ENCODE data around the gene RAB6B.

DNA sequence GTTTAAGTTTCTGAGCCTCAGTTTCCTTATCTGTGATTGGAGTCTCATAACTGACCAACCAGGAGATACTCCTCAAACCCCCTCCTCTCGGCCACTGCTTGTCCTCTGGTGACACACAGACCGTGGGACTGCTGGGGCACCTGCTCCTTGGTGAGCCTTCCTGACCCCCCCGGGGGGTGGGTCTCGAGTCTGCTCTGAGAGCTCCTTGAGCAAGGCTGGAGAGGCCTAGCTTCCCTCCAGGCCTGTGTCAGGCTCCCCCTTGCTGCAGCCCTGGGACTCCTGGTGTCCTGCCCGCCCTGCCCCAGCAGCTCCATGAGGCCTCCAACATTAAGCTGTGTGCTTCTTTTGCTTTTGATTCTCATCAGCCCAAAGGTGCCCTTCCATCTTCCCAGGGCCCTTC lies 62.4 kb downstream of the RAB6B start:
- TF ChIP-seq, protein P1, sequence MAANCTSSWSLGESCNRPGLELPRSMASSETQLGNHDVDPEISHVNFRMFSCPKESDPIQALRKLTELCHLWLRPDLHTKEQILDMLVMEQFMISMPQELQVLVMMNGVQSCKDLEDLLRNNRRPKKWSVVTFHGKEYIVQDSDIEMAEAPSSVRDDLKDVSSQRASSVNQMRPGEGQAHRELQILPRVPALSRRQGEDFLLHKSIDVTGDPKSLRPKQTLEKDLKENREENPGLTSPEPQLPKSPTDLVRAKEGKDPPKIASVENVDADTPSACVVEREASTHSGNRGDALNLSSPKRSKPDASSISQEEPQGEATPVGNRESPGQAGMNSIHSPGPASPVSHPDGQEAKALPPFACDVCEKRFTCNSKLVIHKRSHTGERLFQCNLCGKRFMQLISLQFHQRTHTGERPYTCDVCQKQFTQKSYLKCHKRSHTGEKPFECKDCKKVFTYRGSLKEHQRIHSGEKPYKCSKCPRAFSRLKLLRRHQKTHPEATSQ (tag by site-specific recombination; IDR thresholded peaks at IDR 0.05): no peak
- no peak for TF ChIP-seq ZNF169 (tag by site-specific recombination; IDR thresholded peaks at IDR 0.05)
- TF ChIP-seq, protein P2, sequence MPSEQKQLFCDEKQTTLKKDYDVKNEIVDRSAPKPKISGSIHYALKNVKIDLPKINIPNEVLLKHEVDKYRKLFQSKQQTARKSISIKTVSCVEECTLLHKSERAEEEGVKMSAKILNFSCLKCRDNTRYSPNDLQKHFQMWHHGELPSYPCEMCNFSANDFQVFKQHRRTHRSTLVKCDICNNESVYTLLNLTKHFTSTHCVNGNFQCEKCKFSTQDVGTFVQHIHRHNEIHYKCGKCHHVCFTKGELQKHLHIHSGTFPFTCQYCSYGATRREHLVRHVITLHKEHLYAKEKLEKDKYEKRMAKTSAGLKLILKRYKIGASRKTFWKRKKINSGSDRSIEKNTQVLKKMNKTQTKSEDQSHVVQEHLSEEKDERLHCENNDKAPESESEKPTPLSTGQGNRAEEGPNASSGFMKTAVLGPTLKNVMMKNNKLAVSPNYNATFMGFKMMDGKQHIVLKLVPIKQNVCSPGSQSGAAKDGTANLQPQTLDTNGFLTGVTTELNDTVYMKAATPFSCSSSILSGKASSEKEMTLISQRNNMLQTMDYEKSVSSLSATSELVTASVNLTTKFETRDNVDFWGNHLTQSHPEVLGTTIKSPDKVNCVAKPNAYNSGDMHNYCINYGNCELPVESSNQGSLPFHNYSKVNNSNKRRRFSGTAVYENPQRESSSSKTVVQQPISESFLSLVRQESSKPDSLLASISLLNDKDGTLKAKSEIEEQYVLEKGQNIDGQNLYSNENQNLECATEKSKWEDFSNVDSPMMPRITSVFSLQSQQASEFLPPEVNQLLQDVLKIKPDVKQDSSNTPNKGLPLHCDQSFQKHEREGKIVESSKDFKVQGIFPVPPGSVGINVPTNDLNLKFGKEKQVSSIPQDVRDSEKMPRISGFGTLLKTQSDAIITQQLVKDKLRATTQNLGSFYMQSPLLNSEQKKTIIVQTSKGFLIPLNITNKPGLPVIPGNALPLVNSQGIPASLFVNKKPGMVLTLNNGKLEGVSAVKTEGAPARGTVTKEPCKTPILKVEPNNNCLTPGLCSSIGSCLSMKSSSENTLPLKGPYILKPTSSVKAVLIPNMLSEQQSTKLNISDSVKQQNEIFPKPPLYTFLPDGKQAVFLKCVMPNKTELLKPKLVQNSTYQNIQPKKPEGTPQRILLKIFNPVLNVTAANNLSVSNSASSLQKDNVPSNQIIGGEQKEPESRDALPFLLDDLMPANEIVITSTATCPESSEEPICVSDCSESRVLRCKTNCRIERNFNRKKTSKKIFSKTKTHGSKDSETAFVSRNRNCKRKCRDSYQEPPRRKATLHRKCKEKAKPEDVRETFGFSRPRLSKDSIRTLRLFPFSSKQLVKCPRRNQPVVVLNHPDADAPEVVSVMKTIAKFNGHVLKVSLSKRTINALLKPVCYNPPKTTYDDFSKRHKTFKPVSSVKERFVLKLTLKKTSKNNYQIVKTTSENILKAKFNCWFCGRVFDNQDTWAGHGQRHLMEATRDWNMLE (tag by site-specific recombination; conservative IDR thresholded peaks at IDR 0.05; ENCODE audit: low read depth): no peak
- no peak for TF ChIP-seq ELK4 (IDR thresholded peaks at IDR 0.05; ENCODE audit: borderline replicate concordance, low read depth, low read length)
- TF ChIP-seq, protein P3, sequence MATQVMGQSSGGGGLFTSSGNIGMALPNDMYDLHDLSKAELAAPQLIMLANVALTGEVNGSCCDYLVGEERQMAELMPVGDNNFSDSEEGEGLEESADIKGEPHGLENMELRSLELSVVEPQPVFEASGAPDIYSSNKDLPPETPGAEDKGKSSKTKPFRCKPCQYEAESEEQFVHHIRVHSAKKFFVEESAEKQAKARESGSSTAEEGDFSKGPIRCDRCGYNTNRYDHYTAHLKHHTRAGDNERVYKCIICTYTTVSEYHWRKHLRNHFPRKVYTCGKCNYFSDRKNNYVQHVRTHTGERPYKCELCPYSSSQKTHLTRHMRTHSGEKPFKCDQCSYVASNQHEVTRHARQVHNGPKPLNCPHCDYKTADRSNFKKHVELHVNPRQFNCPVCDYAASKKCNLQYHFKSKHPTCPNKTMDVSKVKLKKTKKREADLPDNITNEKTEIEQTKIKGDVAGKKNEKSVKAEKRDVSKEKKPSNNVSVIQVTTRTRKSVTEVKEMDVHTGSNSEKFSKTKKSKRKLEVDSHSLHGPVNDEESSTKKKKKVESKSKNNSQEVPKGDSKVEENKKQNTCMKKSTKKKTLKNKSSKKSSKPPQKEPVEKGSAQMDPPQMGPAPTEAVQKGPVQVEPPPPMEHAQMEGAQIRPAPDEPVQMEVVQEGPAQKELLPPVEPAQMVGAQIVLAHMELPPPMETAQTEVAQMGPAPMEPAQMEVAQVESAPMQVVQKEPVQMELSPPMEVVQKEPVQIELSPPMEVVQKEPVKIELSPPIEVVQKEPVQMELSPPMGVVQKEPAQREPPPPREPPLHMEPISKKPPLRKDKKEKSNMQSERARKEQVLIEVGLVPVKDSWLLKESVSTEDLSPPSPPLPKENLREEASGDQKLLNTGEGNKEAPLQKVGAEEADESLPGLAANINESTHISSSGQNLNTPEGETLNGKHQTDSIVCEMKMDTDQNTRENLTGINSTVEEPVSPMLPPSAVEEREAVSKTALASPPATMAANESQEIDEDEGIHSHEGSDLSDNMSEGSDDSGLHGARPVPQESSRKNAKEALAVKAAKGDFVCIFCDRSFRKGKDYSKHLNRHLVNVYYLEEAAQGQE (tag by site-specific recombination; IDR thresholded peaks at IDR 0.05): no peak
- TF ChIP-seq KLF16 (tag by site-specific recombination; IDR thresholded peaks at IDR 0.05): no peak
- TF ChIP-seq RBAK (tag by site-specific recombination; IDR thresholded peaks at IDR 0.05): no peak
- TF ChIP-seq WT1 (tag by site-specific recombination; IDR thresholded peaks at IDR 0.05): no peak
- no peak for TF ChIP-seq CTCF (tag by site-specific recombination; IDR thresholded peaks at IDR 0.05)
- TF ChIP-seq PRDM10 (tag by site-specific recombination; IDR thresholded peaks at IDR 0.05): no peak
- no peak for TF ChIP-seq ZNF23 (tag by site-specific recombination; IDR thresholded peaks at IDR 0.05; ENCODE audit: borderline replicate concordance)

All from HEK293 (cell line).